Effector memory CD4-positive, alpha-beta T cell (primary cell): ENCODE results near the gene ITGA11.

Experiments
- DNase-seq, 3 donors: peaks; one replicate each; pipeline ENCODE4 v3.0.0-alpha.2; 2020
- H3K27ac ChIP-seq: 2 replicates; pipeline ENCODE4 v1.7.0; 2013; ENCODE audit warnings: mild to moderate bottlenecking, low read length, moderate library complexity; ENCODE audit not compliant: insufficient read depth, poor library complexity, severe bottlenecking
- H3K27me3 ChIP-seq: replicated peaks from 2 replicates; pipeline ENCODE4 v1.7.0; 2013; ENCODE audit warnings: mild to moderate bottlenecking, low read length; ENCODE audit not compliant: insufficient read depth, control insufficient read depth, poor library complexity, severe bottlenecking
- H3K36me3 ChIP-seq: 2 replicates; pipeline ENCODE4 v1.7.0; 2013; ENCODE audit warnings: mild to moderate bottlenecking, low read length, moderate library complexity; ENCODE audit not compliant: control insufficient read depth, insufficient read depth
- H3K4me1 ChIP-seq: 2 replicates; pipeline ENCODE4 v1.7.0; 2013; ENCODE audit warnings: low read length, mild to moderate bottlenecking; ENCODE audit not compliant: control insufficient read depth, insufficient read depth, poor library complexity, severe bottlenecking
- H3K4me3 ChIP-seq: 2 replicates; pipeline ENCODE4 v1.7.0; 2013; ENCODE audit warnings: low read length, low read depth, mild to moderate bottlenecking; ENCODE audit not compliant: insufficient read depth, poor library complexity, severe bottlenecking
- H3K9me3 ChIP-seq: 2 replicates; pipeline ENCODE4 v1.7.0; 2013; ENCODE audit warnings: mild to moderate bottlenecking, low read length, moderate library complexity; ENCODE audit not compliant: control insufficient read depth

ITGA11 gene

GRCh38 chr15:68384451-68385239 is 47.3 kb downstream of the ITGA11 start:
- H3K4me1 ChIP-seq: no peaks in the 10 kb centered on the region
- no peaks in the 10 kb centered on the region for H3K9me3 ChIP-seq
- no peak for DNase-seq
- no peak overlapping the region for H3K4me3 ChIP-seq
- no peak overlapping the region for H3K27ac ChIP-seq
- H3K36me3 ChIP-seq: no peaks in the 10 kb centered on the region
- no peaks in the 10 kb centered on the region for H3K27me3 ChIP-seq

DNA sequence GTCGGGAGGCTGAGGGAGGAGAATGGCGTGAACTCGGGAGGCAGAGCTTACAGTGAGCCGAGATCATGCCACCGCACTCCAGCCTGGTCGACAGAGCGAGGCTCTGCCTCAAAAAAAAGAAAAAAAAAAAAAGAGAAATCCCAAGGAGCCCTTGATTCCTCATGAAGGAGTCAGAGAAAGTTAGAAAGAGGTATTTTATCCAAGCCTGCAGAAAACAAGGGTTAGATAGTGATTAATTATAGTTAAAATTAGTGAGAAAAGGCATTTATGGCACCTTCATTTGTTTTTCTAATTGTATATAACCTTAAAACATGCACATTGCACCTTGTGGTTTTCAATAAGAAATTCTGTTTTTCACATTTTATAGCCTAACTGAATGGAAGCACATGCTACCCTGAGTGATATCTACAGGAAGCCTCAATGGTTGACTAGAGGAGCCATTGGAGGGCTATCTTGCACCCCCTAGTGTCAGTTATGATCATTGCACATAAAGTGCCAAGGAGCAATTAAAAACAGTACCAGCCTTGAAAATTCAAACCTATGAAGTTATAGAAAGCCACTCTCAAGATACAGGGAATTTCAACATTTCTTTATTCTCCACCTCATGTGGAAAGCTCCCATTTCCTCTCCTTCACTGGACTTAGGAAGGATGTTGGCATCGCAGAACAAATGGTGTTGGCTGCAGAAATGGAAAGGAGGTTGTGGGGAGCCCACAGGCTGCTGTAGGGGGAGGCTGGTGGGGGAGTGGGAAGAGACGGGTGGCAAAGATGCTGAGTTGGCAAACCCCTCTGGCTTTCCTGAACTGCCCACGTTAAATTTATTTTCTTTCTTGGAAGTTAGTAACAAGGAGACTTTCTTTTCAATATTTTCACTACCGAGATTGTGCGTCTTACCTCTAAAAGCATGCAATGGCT is 48.5 kb downstream of the ITGA11 start:
- peak in 1 of 3 donors; percentile 16 for DNase-seq
- H3K9me3 ChIP-seq: no peaks in the 10 kb centered on the region

DNA sequence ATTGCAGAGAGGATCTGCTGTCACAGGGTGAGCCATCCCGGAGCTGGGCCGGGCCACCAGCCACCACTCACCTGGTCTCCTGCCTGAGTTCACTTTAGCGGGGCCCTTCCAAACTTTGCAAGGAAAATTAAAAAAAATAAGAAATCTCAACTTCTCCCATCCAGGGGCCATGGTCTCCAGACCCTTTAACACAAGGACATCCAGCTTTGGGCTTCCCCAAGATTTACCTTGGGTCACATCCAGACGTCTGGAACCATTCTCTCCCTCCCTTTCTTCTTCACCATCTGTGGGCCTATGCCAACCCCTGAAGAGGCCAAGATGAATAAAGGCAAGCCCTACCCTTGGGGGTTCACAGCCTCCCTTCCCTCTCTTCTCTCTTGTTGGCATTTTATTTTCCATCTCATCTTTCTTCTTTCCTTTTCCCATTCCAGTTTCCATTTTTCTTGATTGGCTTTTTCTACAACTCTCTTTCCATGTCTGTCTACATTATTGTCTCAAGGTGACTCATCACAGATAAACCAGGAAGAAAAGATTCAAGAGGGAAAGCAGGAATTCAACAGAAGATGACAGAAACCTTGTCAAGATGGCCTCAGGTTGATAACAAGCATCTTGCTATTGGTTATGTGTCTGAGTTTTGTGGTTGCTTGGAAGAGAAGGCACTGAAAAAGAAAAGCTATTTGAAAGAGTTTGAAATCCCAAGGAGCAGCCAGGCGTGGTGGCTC is 49.5 kb downstream of the ITGA11 start:
- no peaks in the 10 kb centered on the region for H3K9me3 ChIP-seq

More for the DNA sequence above, 48.5 kb downstream of the ITGA11 start:
- no peaks in the 10 kb centered on the region for H3K36me3 ChIP-seq
- H3K4me3 ChIP-seq: no peak overlapping the region
- no peak overlapping the region for H3K27ac ChIP-seq
- no peaks in the 10 kb centered on the region for H3K27me3 ChIP-seq
- no peaks in the 10 kb centered on the region for H3K4me1 ChIP-seq

GRCh38 chr15:68380456-68380855 is 51.5 kb downstream of the ITGA11 start:
- H3K27ac ChIP-seq: no peak overlapping the region
- H3K27me3 ChIP-seq: no peaks in the 10 kb centered on the region
- no peaks in the 10 kb centered on the region for H3K36me3 ChIP-seq
- H3K9me3 ChIP-seq: no peaks in the 10 kb centered on the region
- no peaks in the 10 kb centered on the region for H3K4me1 ChIP-seq
- H3K4me3 ChIP-seq: no peak overlapping the region
- no peak for DNase-seq

More for the DNA sequence above, 49.5 kb downstream of the ITGA11 start:
- no peak overlapping the region for H3K4me3 ChIP-seq
- no peaks in the 10 kb centered on the region for H3K4me1 ChIP-seq
- H3K27ac ChIP-seq: no peak overlapping the region
- no peaks in the 10 kb centered on the region for H3K27me3 ChIP-seq
- H3K36me3 ChIP-seq: no peaks in the 10 kb centered on the region
- no peak for DNase-seq

- H3K4me1 ChIP-seq: no peaks in the 10 kb centered on the region
- no peak overlapping the region for H3K27ac ChIP-seq
- H3K36me3 ChIP-seq: no peaks in the 10 kb centered on the region
- no peak for DNase-seq
- H3K4me3 ChIP-seq: no peak overlapping the region
- no peaks in the 10 kb centered on the region for H3K27me3 ChIP-seq
- no peaks in the 10 kb centered on the region for H3K9me3 ChIP-seq
Measured at GRCh38 chr15:68379759-68380290, 52.1 kb downstream of the ITGA11 start.

- Histone ChIP-seq H3K9me3 (no peaks in the 10 kb centered on the region), H3K36me3 (no peaks in the 10 kb centered on the region), H3K27me3 (no peaks in the 10 kb centered on the region), H3K27ac (no peak overlapping the region), H3K4me3 (no peak overlapping the region), H3K4me1 (no peaks in the 10 kb centered on the region)
- DNase-seq: no peak
Measured at GRCh38 chr15:68379058-68379758, 52.8 kb downstream of the ITGA11 start.

GRCh38 chr15:68378595-68378994 is 53.4 kb downstream of the ITGA11 start:
- H3K27me3 ChIP-seq: no peaks in the 10 kb centered on the region
- DNase-seq: no peak
- H3K4me3 ChIP-seq: no peak overlapping the region
- H3K4me1 ChIP-seq: no peaks in the 10 kb centered on the region
- H3K36me3 ChIP-seq: no peaks in the 10 kb centered on the region
- H3K9me3 ChIP-seq: no peaks in the 10 kb centered on the region
- H3K27ac ChIP-seq: no peak overlapping the region

GRCh38 chr15:68377766-68378165 is 54.2 kb downstream of the ITGA11 start:
- no peaks in the 10 kb centered on the region for H3K27me3 ChIP-seq
- no peaks in the 10 kb centered on the region for H3K9me3 ChIP-seq
- H3K36me3 ChIP-seq: no peaks in the 10 kb centered on the region
- H3K4me3 ChIP-seq: no peak overlapping the region
- no peaks in the 10 kb centered on the region for H3K4me1 ChIP-seq
- DNase-seq: no peak
- H3K27ac ChIP-seq: no peak overlapping the region

GRCh38 chr15:68376447-68377060 is 55.4 kb downstream of the ITGA11 start:
- H3K36me3 ChIP-seq: no peaks in the 10 kb centered on the region
- H3K27me3 ChIP-seq: no peaks in the 10 kb centered on the region
- H3K9me3 ChIP-seq: no peaks in the 10 kb centered on the region
- H3K4me1 ChIP-seq: no peaks in the 10 kb centered on the region
- H3K27ac ChIP-seq: no peak overlapping the region
- DNase-seq: no peak
- no peak overlapping the region for H3K4me3 ChIP-seq
